GM11168 (cell line): ENCODE measurements around the gene PARVB.

Experiments used
- in situ Hi-C: fragments of 300-500 bp; cut with MboI; formaldehyde crosslinking; loops from one replicate; pipeline ENCODE4 v1.12.0; 2022; ENCODE audit warnings: low sequenced_read_pairs; ENCODE audit not compliant: unreplicated experiment

PARVB gene

DNA sequence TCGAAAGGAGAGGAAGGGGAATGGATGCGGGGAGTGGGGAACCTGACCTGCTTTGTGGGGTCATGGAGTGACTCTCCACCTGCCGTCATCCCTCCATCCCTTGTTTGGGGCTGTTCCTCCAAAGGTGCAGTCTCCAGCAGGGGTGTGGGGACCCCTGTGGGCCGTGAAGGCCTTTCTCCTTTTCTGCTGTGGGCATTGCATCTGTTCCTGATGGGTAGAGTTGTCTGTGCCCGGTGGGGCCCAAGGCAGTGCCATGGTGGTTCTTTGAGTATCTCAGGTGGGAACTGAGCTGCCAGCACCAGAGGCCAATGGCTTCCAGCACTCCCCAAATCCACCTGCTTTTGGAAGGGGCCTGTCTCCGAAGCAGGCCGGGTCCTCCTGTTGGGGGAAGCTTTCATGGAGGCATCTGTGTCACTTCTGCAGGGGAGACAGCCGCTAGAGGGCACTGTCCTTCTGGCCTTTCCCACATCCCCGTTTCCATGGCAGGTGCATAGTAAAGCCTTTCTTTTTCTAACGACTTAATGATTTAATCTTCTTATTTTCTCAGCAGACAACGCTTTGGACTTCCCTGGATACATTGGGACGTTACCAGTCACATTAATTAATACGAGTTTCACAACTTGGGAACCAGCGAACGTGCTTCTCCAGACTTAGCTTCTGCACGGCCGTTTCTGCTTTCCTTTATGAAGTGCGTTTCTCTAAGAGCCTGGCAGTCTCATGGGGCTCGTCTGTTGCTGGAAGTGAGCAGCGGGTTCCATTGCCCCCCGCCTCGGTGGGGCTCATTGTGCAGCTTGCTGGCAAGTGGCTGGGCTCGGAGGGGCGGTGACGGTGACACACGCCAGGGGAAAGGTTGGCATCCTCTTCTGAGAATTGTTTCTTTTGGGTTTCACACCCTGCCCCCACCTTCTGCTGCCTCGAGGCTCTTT lies 57.1 kb downstream of the PARVB start:
- in situ Hi-C loops = no loop called here

DNA sequence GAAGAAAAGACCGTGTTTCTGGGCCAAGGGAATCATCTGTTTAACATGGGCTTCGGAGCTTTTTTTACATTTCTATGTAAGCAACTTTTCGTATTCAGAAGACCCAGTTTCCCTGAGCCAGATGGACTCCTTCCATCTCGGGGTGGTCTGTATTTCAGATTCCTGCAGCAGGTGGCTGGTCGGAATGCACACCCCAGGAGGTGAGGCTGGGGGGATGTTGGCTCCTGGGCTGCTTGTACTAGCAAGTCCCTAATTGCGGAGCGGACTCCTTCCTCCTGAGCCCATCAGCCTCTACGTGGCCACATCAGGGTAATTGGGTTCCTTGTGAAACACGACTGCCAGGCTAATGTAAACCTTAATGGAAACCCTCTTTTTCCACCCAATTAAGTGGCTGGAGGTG lies 58.7 kb downstream of the PARVB start:
- in situ Hi-C loops = no loop called here

DNA sequence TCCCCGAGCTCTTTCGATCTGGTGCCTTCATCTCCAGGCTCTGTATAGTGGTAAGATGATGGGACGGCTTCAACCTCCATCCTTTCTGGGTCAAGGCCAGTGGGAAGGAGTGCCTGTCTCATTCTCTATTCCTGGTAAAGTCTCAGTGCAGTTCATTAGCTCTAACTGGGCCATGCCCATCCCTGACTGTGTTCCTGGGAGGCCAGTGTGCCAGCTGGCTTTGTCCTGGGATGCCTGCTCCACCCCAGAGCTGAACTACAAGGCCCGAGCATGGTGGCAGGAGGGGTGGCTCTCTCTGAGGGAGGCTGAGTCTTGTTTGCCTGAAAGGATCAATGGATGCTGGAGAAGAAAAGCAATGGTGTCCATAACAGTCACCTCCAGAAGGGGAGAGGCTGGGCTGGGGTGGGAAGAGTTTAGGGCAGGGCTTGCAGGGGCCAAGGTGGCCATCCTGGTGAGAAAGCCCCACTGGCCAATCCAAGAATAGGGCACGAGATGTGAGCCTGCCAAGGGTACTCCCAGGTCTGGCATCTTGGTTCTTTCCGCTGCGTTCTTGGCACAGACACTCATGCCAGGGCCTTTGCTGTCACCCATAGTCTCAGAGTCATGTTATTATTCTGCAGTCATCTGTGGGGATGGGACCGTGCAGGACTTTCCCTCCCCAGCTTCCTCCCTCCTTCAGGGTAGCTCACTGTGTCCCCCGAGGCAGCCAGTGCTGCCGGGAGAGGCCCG lies 60.1 kb downstream of the PARVB start:
- in situ Hi-C loops = no loop called here

DNA sequence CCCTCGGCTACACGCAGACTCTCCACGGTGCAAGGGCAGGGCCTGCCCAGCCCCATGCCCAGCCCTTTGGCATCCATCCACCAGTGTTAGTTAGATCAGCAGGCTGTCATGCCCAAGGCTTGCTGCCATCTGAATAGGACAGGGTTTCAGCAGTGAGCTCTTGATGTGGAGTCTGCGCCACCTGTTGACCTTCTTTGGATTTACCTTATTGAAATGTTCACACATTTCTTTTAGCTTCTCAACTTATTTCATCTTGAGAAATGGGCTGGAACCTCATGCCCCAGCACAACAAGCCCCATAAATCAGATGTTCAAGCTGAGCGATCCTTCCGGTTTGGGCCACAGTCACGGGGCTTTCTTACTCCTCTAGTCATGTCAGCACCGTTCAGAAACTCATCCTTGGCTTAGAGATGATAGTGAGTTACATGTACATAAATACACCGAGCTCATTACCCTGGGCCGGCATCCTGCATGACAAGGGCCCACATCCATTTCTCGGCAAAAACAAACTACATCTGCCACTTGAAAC lies 61.7 kb downstream of the PARVB start:
- in situ Hi-C loops = no loop called here

DNA sequence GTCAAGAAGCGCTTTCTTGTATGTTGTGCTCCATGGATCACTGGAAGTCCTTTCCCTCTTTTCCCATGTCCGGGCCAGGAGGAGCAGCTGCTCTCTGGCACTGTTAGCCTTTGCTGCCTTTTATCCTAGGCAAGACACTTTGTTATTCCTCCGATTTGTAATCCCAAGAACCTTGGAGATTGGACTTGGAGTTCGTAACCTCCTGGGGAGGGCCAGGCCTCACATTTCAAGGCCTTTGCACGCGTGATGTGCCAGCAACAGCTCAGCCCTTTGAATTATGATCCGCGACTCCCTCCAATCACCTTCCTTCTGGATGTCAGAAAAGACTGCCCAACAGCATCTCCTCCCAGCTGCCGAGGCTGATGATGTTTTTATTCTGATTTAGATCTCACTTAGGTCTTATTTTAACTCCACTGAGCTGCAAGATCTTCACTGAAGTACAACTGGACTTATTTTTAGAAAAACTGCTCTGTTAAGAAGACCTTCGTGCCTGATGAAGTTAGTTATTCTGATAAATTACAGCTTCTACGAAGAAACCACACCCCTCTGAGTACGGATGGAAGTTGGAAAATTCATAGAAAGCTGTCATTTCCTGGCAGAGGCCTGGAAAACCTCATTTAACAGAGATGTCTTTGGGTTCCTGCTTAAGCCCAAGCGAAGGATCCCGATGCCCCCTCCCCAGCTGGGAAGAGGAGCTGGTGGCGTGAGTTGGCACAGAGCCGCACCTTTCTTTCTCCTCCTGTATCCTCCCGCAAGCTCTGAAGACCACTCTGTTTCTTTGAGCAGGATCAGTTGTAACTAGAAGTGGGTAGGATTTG lies 62.4 kb downstream of the PARVB start:
- in situ Hi-C loops = no loop called here

DNA sequence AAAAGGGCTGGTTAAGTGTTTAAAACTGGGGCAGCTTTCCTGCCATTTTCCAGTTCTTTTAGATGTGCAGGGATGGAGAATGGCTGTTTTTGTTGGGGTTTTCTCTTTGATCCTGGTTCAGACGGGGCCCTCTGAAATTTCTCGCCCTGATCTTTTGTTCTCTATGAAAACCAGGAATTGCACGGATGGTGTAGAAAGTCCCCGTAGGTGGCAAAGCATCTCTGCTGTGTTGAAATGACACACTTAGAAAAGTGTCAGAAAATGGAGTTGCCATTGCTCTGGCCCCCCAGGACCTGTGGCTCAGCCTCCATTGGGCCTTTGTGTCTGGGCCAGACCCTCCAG lies 63.0 kb downstream of the PARVB start:
- in situ Hi-C loops = no loop called here

DNA sequence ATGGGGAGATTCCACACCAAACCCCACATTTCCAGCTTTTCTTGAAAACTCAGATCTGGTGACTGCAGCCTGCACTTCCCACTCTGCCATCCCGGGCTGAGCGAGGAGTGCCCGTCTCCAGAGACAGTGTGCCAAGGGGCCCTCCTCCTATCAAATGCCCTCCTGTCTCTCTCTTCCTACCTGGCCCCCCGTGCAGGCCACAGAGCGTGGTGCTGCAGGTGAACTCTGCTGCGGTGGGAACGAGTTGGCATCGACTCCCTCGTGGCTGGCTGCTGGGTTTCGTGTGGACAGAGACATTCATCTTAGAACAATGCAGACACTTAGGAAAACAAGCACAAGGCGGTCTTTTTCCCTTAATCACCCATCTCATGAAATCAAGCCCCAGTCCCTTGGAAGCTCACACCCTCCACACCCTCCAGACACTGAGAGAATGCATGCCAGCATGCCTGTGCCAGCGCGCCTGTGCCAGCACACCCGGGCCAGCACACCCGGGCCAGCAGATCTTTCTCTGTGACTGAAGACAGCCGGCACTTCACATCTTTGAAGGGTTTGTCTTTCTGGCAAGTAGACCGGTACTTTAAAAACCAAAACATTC lies 65.0 kb downstream of the PARVB start:
- in situ Hi-C loops = no loop called here

DNA sequence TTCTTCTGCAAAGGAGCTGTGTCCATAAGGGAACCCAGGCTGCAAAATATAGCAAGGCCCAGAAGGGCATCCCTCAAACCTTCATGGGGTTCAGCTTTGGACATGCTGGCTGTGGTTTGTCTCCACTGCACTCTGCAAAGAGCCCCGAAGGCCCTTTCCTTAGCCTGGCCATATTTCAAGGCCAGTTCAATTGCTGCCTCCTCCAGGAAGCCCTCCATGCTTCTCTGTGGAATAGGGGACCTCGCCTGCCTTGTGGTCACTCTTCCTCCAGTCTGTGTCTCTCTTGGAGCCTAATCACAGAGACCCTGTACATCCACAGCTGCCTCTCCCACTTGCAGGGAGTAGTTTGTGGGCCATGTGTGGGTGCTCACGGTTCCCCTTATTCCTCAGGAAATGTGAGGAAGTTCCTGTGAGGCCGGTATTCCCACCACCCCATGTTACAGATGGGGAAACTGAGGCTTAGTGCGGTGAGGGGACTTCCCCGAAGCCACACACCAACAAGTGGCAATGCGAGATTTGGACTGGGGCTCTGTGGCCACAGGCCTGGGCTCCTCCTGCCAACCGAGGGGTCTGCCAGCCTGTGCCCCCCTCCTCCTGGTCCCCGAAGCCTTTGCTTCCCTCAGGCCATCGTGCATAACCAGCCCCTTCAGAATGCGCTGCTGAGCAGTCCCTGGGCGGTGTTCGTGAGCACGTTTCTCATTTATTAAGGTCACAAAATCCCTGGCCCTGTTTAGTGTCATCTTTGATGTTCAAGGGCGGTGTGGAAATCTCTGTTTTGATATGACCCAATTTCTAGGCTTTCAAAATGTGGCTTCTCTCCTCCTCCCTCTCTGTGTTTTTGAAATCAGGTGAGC lies 65.8 kb downstream of the PARVB start:
- in situ Hi-C loops = no loop called here

DNA sequence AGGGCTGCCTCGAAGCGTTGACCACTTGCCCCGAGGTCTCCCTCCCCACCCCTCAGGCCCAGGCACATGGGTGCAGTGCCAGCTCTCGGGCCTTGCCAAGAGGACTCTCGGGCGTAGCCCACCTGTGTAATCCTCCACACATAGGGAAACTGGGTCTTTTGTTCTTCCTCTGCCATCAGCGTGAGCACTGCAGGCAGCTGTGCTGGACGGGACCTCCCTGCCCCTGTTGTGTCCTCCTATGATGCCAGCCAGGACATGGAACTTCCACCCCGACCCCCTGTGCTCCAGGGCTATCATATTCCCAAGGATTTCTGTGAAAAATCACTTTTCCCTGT lies 66.4 kb downstream of the PARVB start:
- in situ Hi-C loops = no loop called here

DNA sequence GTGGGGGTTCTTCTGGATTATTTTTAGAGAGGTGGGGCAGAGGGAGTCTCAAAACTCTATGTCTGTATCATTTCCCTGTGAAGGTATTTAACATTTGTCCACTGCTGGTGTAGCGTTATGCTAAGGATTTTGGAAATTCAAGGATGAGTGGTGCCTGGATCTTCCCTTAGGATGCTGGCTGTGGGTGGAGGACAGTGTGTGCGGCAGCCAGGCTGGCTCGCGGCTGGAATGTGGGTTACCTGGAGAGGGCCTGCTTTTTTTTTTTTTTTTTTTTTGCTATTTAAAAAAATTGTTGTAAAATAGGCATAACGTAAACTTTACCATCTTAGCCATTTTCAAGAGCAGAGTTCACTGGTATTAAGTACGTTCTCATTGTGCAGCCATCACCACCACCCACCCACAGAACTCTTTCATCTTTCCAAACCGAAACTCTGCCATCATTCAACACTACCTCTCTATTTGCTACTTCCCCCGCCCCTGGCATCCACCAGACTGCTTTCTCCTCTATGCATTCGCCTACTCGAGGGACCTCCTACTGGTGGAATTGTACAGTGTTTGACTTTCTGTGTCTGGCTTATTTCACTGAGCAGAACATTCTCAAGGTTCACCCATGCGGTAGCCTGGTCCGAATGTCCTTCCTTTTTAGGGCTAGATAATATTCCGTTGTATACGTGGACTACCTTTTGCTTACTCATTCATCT lies 67.1 kb downstream of the PARVB start:
- in situ Hi-C loops = no loop called here

DNA sequence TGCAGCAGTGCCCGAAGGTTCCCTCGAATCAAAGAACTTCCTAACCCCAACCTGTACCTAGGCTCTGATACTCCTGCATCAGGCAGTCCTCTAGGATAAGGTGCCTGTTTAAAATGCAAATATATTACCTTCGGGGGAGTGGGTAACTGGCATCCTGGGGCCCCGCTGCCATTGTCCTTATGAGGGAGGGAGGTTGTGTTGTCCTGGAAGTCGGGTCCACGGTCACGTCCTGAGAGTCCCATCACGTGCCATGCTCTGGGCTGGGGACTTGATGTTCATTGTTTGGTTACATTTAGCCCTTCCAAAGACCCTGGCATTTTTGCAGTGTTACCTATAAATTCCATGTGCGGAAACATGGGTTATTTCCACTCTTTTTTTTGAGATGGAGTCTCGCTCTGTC lies 67.6 kb downstream of the PARVB start:
- in situ Hi-C loops = no loop called here

DNA sequence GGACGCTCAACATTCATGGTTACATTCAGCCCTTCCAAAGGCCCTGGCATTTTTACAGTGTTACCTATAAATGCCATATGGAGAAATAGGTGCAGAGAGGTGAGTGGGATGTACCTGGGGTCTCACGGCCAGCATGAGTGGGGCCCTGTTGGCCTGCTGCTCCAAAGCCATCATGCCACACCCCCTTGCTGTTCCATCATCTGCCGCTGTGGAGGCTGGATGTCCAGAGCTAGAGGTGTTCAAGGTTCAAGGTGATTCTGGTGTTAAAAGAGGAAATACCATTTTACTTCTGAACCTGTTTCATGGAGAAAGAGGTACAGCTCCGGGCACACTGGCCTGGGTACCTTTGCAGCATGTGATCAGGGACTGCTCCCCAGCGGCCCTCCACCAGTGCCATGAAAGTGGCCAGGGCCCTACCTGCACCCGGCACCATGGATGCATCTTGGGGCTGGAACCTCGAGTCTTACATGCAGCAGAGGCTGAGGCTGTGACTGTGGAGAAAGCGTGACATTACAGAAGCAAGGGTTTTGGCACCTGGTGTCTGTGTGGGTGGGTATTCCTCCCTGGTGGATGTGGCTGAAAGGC lies 68.6 kb downstream of the PARVB start:
- in situ Hi-C loops = no loop called here

DNA sequence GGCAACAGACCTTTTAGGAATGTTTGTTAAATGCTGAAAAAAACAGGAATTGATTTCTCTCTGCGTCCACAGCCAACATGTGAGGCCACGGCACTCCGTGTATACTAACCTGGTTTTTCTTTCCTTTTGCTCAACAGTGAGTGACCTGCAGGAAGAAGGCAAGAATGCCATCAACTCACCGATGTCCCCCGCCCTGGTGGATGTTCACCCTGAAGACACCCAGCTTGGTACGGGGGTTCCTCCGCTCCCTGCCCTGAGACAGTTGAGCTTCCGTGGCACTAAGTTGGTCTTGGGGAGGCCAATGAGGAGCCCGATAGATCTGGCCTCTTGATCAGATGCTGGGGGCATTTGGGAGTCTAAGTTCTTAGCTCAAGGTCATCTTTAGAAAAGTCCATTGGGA lies 69.7 kb downstream of the PARVB start:
- in situ Hi-C loops = no loop called here

DNA sequence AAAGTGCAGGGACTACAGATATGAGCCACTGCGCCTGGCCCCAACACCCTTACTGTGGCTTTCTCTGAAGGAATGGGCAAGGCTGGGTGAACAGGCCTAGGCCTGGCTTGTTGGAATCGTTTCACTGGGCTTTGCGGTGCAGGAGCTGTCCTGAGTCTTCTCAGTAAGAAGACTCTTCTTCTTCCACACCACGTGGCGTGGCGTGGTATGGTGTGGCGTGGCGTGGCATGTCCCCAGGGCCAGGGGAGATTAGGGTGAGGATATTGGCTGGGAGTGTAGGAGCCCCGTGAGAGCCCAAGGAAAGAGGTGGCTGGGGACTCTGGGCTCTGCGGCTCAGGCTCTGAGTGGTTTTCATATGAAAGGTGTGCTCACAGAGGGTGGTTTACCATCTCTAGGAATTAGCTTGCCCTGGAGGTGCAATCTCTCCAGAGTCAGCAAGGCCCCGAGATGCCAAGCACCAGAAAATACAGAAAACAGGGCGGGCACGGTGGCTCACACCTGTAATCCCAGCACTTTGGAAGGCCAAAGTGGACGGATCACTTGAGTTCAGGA lies 70.7 kb downstream of the PARVB start:
- in situ Hi-C loops = no loop called here

DNA sequence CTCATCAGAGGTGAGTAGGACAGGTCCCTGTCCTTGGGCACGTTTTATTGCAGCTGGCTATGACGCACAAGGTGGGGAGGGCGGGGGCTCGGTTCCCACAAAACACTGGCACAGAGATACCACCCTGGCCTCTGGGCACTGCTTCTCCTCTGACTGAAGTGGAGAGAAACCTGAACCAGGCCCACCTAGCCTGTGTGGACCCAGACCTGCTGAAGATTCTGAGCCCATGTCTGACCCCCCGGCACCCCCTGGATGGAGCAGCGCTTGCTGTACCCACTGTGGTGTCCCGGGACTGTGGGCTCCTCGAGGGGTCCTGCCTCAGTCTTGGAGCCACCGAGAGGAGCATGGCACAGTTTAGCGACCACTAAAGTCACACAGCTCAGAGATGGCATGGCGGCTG lies 72.6 kb downstream of the PARVB start:
- in situ Hi-C loops = no loop called here

DNA sequence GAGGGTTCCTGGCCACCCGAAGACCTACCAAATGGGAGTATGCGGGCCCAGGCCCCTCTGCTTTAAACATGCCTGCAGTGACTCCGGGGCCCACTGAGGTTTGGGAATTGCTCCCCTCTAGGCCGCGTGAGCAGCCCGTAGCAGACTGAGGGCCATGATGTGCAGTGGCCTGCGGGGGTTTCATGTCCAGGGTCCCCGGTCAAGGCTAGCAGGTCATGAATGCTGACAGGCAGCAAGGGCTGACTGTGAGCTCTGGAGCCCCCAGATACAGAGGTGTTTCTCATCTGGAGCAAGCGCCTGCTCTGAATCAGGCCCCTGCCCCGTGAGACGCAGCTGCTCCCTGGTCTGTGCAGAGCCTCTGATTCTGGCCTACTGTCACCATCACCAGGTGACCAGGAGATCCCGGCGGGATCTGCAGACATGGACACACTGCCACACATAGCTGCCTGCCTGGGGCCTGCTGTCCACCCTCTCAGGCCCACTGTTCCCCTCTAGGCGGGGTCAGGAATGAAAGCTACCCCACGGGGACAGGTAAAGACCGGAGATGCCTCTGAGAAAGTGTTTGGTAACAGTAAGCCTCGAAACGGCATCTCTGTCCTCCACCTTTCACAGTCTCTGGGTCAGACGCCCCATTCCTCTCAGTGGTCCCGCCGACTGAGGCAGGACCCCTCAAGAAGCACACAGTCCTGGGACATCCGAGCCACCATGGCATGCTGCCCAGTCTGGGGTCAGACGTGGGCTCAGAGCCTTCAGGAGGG lies 73.3 kb downstream of the PARVB start:
- in situ Hi-C loops = no loop called here

DNA sequence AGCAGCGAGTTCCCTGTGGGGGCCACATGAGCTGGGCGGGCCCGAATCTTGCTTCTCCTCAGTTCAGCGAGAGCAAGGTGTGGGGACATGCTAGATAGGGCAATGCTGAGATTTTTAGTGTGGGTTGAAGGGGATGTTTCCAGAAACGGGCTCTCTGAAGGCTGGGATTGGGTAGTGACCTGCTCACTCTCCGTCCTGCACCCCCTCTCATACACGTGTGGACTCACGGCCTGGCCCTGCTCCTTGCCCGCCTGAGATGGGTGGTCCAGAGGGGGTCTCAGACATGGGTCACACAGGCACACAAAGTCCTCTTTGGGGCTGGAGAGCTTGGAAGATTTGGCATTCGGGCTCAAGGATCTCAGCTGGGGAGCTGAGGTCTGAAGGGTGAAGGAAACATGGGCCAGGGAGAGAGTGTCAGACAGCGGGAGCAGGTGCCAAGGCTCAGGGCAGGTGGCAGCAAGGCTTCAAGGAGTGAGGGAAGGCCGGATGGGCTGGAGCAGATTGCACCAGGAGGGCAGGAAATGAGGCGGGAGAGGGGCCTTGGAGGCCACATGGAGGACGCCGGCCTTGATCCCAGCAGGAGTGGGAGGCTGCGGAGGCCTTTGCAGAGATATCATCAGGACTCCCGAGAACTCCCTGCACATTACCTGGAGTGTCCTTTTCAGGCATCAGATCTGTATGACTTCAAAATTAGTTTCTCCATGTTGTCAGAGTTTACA lies 74.1 kb downstream of the PARVB start:
- in situ Hi-C loops = no loop called here
